ENCODE results near the gene EDN2. TPM values are rescaled to one million over a fixed set of nuclear protein-coding genes. Genes with fewer than 3 reads are reported as not detected.

EDN2 gene
- total RNA-seq, 8 experiments from 2014 or later, result 0.23 to 0.81 (median 0.53) TPM; not detected in 2

DNA sequence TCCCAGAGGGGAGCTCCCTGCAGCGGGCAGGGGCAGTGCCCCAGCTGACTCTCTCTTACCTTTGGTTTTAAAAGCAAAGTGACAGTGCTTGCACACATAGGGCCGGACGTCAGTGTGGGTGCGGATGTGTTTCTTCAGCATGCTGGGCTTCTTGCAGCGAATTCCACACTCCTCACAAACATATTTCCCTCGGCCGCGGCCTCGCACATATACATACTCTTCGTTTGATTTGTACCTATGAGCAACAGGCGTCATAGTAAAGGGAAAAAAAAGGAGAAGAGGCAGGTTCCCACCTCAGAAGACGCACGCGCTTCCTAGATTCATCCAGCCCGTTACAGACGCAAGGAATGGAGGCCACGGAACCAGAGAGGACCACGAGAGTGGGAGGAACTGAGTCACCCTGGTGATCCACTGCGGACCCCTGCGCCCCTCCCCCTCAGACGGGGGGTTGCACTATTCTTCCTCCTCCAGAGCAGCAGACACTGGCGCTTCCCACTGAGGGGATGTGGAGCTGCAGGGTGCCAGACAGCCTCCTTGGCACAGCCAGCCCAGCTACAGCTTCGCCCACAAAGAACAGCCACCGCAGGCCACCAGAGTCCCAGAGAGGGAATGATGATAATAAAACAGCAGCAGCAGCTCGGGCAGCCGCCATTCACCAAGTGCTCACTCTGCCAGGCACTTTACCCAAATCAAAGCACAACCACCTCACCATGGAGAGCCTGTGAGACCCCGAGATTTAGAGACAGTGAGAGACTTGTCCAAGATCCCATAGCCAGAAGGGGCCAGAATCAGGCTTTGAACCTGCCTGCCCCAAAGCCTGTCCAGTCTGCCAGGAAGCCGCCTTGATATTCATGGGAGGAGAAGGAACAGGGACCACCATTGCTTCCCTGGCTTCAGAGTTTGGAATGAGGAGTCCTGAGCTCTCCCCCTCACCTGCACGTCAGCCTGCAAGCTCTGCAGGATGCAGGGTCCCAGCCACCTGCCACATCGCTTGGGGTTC, 40.5 kb upstream of the EDN2 start:
- peaks cover 0 to 6% of the 10 kb centered on the region in 2 donors for H3K4me1 ChIP-seq (replicated peaks in 1 of 2)
- 58 to 100% (median 79%) methylated on average over 1 to 22 of the region's 30 CpGs; no CpG with 5 or more reads in 1 of the 10 experiments for WGBS, 10 experiments
- H3K4me3 ChIP-seq, result no peak overlapping the region
- in situ Hi-C loops (cut with MboI; ENCODE audit: low pct_unique_long_range_greater_than_20kb in 2 of 9, low sequenced_read_pairs in 9 of 9, unreplicated experiment in 9 of 9), result no loop called here
- no peak for ATAC-seq (replicated peaks in 6 of 8)
- no peak overlapping the region for H3K27ac ChIP-seq

DNA sequence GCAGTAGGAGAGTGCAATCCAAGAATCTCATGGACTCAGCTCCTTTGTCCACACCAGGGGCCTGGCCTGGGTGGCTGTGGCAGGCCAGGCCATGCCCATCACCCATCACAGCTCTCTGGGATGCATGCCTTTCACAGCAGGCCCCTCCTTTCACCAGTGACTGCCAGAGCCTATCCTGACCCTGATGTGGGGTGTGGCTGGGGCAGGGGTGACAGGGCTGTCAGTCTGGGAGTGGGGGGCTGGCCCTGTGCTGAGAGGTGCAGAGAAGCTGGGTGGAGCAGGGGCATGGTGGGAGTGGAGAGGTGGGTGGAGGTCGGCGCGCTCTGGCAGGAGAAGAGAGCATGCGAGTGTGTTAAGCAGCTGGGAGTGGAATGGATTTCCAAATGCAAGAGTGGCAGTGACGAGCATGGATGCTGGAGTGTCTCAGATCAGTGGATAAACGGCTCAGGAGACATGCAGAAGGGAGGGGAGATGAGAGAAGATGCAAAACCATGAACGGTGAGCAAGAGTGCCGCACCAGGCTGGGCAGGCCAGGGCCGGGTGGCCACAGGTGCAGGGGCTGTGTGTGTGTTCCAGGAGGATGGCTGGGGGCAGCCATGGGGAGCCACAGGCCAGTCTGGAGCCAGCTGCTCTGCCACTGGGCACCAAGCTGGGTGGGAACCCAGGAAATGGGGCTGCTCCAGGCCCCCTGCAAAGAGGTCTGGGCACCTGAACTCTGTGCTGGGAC, 39.6 kb upstream of the EDN2 start:
- Histone ChIP-seq H3K4me1 (replicated peaks in 1 of 2) (peaks cover 0 to 6% of the 10 kb centered on the region in 2 donors), H3K4me3 (no peak overlapping the region), H3K27ac (no peak overlapping the region)
- ATAC-seq (replicated peaks in 6 of 8), result peak in 3 of 8 experiments; percentile 6 to 76 (median 48)
- in situ Hi-C loops (cut with MboI; ENCODE audit: low pct_unique_long_range_greater_than_20kb in 2 of 9, low sequenced_read_pairs in 9 of 9, unreplicated experiment in 9 of 9), result no loop called here
- WGBS, 10 experiments, result 42 to 92% (median 60%) methylated on average over 2 to 8 of the region's 9 CpGs; no CpG with 5 or more reads in 4 of the 10 experiments

DNA sequence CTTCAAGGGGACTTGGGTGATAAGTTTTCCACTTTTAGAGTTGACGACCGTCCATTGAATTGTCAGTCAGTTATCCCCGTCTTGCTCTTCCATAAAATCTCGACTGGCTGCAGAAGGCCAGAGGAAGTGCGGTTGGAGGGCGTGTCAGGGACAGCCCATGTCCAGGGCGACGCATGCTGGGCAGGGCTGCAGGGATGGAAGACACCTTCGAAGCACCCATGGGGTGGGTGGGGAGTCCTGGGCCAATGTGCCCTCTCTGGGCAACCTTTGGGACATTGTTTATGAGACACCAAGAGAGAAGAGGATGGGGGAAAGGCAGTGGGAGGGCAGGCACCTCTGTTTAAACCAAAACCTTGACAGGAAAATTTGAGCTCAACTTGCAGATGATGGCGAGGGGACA, 38.6 kb upstream of the EDN2 start:
- in situ Hi-C loops (cut with MboI; ENCODE audit: low pct_unique_long_range_greater_than_20kb in 2 of 9, low sequenced_read_pairs in 9 of 9, unreplicated experiment in 9 of 9), result no loop called here
- Histone ChIP-seq H3K4me3 (no peak overlapping the region), H3K4me1 (replicated peaks in 1 of 2) (peaks cover 0 to 6% of the 10 kb centered on the region in 2 donors), H3K27ac (no peak overlapping the region)
- 74 to 95% (median 80%) methylated on average over 1 to 9 of the region's 10 CpGs; no CpG with 5 or more reads in 5 of the 10 experiments for WGBS, 10 experiments
- no peak for ATAC-seq (replicated peaks in 6 of 8)

DNA sequence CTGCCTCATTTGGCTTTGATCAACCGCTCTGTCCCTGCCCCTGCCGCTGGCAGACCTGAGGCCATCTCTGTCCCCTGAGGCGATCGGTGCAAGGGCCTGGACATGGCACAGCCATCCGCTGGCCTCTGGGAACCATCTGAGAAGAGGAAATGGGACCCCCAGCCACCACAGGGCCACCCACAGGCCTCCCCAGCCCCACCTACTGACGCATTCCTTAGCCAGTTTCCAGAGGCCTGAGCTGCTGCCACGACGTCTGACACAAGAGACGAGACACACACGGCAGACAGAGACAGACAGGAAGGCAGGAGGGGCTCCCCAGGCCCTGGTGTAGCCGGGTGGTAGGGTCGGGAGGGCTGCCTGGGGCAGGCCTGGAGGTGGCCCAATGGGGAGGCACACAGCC, 37.3 kb upstream of the EDN2 start:
- in situ Hi-C loops (cut with MboI; ENCODE audit: low pct_unique_long_range_greater_than_20kb in 2 of 9, low sequenced_read_pairs in 9 of 9, unreplicated experiment in 9 of 9), result no loop called here
- H3K27ac ChIP-seq, result no peak overlapping the region
- ATAC-seq (replicated peaks in 6 of 8), result peak in 5 of 8 experiments; percentile 10 to 44 (median 18)
- peaks cover 0 to 7% of the 10 kb centered on the region in 2 donors for H3K4me1 ChIP-seq (replicated peaks in 1 of 2)
- 48 to 72% methylated on average over 3 to 8 of the region's 12 CpGs; no CpG with 5 or more reads in 8 of the 10 experiments for whole genome bisulfite sequencing, 10 experiments
- H3K4me3 ChIP-seq, result no peak overlapping the region

DNA sequence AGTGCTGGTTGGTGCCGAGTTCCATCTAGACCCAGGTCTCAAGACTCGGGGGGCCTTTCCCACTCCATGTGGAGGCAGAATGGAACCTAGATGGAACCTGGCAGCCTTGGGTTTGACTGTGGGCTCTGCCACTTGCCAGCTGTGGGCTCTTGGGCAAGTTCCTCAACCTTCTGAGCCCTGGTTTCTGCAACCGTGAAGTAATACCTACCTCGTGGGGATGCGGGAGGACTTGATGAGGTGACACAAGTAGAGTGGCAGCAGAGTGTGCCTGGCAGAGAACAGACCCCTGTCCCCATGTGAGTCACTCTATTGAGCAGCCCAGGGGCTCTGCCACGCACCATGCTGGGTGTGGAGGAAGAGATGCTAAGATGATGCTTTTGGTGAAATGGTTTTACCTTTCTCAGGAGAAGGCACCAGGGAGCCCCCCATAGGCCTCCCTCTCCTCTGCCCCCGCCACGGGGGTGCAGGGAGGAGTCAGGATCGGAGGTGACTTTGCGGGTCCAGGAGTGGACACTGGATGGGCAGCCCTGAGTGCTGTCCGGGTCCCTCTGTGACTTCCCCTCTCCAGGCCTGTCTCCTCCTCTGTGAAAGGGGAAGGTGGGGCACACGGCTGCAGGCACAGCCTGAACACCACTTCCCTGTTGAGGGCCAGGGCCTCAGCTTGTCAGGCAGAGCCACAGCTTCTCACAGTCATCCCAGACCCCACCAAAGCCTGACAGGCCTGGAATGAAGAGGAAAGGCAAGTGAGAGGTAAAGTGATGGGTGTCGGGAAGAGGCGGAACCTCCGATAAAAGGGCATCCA, 36.7 kb upstream of the EDN2 start:
- Histone ChIP-seq H3K27ac (no peak overlapping the region), H3K4me3 (no peak overlapping the region), H3K4me1 (replicated peaks in 1 of 2) (peaks cover 5 to 13% of the 10 kb centered on the region in 2 donors)
- 70 to 100% (median 85%) methylated on average over 2 to 13 of the region's 15 CpGs; no CpG with 5 or more reads in 3 of the 10 experiments for WGBS, 10 experiments
- in situ Hi-C loops (cut with MboI; ENCODE audit: low pct_unique_long_range_greater_than_20kb in 2 of 9, low sequenced_read_pairs in 9 of 9, unreplicated experiment in 9 of 9), result no loop called here
- no peak for ATAC-seq (replicated peaks in 6 of 8)

DNA sequence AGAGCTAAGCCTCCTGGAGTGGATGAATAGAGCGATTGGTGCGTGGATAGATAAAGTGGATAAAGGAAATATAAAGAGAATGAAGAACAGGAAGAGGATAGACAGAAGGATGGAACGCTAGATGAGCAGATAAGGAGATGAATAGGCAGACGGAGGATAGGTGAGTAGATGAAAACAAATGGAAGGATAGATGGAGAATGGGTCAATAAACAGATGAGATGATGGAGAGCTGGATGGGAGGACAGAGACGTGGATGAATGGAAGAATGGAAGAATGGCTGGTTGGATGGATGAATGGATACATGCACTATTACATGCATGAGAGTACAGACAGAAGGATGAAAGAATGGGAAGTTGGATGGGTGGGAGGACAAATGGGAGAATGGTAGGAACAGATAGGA, 35.2 kb upstream of the EDN2 start:
- no peak for ATAC-seq (replicated peaks in 6 of 8)
- in situ Hi-C loops (cut with MboI; ENCODE audit: low pct_unique_long_range_greater_than_20kb in 2 of 9, low sequenced_read_pairs in 9 of 9, unreplicated experiment in 9 of 9), result no loop called here
- no peak overlapping the region for H3K27ac ChIP-seq
- peaks cover 9 to 18% of the 10 kb centered on the region in 2 donors for H3K4me1 ChIP-seq (replicated peaks in 1 of 2)
- no peak overlapping the region for H3K4me3 ChIP-seq
- 61 to 95% (median 86%) methylated on average over 2 to 5 of the region's 5 CpGs for WGBS, 10 experiments

DNA sequence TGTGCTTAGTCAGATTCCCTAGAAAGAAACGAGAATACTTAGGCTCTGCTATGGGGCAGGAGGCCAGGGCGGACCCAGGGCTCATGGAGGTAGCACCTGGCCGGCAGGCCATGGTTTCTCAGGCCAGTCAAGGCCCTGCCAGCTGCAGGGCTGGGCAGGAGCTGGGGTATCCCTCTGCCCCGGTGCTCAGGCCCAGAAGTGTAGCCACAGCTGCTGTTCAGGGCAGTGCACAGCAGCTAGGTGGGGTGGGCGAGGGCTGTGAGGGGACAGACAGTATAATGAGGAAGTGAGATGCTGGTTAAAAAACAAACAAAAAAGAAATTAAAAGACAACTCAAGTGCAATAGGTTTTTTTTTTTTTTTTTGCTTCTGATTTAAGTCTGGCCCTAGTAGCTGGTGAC, 34.0 kb upstream of the EDN2 start:
- WGBS, 10 experiments, result 40 to 100% (median 95%) methylated on average over 1 to 4 of the region's 5 CpGs; no CpG with 5 or more reads in 2 of the 10 experiments
- H3K4me3 ChIP-seq, result no peak overlapping the region
- no peak for ATAC-seq (replicated peaks in 6 of 8)
- H3K27ac ChIP-seq, result no peak overlapping the region
- peaks cover 9 to 18% of the 10 kb centered on the region in 2 donors for H3K4me1 ChIP-seq (replicated peaks in 1 of 2)
- in situ Hi-C loops (cut with MboI; ENCODE audit: low pct_unique_long_range_greater_than_20kb in 2 of 9, low sequenced_read_pairs in 9 of 9, unreplicated experiment in 9 of 9), result no loop called here

DNA sequence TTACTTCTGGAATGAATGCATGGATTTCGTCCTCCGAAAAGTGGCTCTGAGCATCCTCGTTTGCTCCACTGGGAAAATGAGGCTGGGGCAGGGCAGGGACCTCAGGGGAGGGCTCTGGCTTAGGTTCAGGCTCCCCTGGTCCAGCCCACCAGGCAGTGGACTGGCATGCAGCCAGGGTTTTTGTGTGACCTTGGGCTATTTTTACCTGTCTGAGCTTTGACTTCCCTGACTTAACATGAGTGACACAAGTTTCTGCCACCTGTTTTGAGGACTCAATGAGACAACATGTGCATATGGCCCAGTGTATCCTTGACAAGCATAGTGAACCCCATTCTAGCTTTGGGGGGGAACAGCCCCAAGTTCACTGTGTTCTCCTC, 32.6 kb upstream of the EDN2 start:
- no peak for ATAC-seq (replicated peaks in 6 of 8)
- in situ Hi-C loops (cut with MboI; ENCODE audit: low pct_unique_long_range_greater_than_20kb in 2 of 9, low sequenced_read_pairs in 9 of 9, unreplicated experiment in 9 of 9), result no loop called here
- Histone ChIP-seq H3K4me1 (replicated peaks in 1 of 2) (peaks cover 9 to 18% of the 10 kb centered on the region in 2 donors), H3K4me3 (no peak overlapping the region), H3K27ac (no peak overlapping the region)
- 80 to 100% (median 87%) methylated on average over 1 to 3 of the region's 3 CpGs; no CpG with 5 or more reads in 6 of the 10 experiments for WGBS, 10 experiments

DNA sequence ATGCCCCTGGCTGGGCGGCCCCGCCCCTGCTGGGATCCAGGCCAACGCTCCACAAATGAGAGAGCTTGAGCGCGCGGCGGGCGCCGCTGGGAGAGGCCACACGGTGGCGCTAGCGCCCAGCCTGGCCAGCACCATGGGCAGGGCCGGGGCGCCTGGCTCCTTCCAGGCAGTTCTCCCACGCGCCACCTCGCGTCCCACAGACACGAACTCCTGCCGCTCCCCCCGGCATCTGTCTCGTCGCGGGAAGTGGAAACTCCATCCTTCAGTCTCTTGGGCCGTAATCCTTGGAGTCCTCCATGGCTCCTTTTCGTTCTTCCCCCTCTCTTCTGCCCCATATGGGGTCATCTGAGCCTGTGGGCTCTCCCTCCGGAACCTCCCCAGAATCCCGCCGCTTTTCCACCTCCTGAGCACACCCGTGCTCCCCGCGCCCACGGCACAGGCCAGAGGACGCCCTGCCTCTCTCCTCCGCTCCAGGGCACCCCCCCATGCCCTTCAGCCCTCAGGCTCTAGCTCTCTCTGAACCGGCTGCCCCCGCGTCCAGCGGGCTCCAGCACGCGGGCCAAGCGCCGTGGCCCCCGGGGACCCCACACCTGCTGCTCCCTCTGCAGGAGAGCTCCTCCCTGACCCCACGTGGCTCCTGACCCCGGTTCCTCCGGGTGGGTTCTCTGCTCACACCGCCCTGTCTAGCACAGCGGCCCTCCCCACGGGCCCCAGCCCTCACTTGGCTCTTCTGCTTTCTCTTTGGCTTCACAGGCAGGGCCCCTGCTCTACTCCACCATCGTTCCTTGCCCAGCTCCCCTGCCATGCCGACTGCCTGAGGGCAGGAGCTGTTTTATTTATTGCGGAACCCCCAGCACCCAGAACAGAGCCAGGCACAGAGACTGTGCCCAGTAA, 31.9 kb upstream of the EDN2 start:
- in situ Hi-C loops (cut with MboI; ENCODE audit: low pct_unique_long_range_greater_than_20kb in 2 of 9, low sequenced_read_pairs in 9 of 9, unreplicated experiment in 9 of 9), result no loop called here
- Histone ChIP-seq H3K27ac (no peak overlapping the region), H3K4me1 (replicated peaks in 1 of 2) (peaks cover 9 to 13% of the 10 kb centered on the region in 2 donors), H3K4me3 (peak overlapping the region in 4 of 5 donors; percentile 12 to 20 (median 15))
- peak; percentile 92 to 98 (median 97) for ATAC-seq (replicated peaks in 6 of 8)
- 17 to 33% (median 29%) methylated on average over 2 to 29 of the region's 53 CpGs; no CpG with 5 or more reads in 7 of the 10 experiments for WGBS, 10 experiments

DNA sequence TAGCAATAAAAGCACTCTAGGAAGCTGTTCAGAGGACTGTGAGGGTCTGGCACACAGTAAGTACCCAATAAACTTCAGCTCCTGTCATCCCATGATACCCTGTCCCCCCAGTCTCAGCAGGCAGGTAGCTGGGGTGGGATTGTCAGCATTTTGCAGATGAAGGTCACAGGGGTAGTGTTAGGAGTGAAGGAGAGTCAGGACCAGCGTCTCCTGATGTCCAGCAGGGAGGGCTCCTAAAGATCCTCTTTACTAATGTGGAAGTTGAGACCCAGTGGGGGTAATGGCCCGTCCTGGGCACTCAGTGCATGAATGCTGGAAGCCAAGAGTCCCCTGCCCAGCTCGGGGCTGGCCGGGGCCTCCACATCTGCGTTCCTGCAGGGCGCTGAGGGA, 31.3 kb upstream of the EDN2 start:
- in situ Hi-C loops (cut with MboI; ENCODE audit: low pct_unique_long_range_greater_than_20kb in 2 of 9, low sequenced_read_pairs in 9 of 9, unreplicated experiment in 9 of 9), result no loop called here
- Histone ChIP-seq H3K4me3 (no peak overlapping the region), H3K27ac (no peak overlapping the region), H3K4me1 (replicated peaks in 1 of 2) (peaks cover 9 to 12% of the 10 kb centered on the region in 2 donors)
- 0 to 25% (median 16%) methylated on average over 1 to 5 of the region's 6 CpGs; no CpG with 5 or more reads in 5 of the 10 experiments for WGBS, 10 experiments
- ATAC-seq (replicated peaks in 6 of 8), result no peak

DNA sequence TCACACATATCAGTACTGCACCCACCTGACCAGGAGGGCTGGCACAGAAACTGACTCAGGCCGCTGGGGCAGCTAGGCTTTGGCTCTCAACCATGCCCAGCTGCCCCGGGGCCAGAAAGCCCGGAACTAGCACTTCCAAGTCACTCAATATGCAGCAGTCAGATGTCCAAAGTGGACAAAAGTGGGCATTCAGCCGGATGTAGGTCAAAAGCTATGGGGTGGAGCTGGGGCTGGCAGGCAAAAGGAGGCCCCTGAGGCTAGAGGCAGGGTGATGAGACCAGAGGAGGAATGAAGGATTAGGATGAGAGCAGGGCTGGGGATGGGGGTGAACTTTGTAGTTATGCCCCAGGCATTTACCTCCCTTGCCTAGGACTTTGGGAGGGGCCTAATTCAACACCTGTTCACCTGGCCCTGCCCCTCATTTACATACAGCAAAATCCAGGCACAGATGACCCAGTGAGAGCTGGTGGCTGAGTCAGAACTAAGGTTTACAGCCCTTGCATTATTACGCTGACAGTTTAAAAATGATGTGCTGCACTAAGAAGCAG, 30.7 kb upstream of the EDN2 start:
- in situ Hi-C loops (cut with MboI; ENCODE audit: low pct_unique_long_range_greater_than_20kb in 2 of 9, low sequenced_read_pairs in 9 of 9, unreplicated experiment in 9 of 9), result no loop called here
- peaks cover 9 to 12% of the 10 kb centered on the region in 2 donors for H3K4me1 ChIP-seq (replicated peaks in 1 of 2)
- H3K4me3 ChIP-seq, result no peak overlapping the region
- no peak overlapping the region for H3K27ac ChIP-seq
- ATAC-seq (replicated peaks in 6 of 8), result peak in 1 of 8 experiments; percentile 8
- WGBS, 10 experiments, result 45 to 100% (median 94%) methylated on average over 1 to 5 of the region's 5 CpGs; no CpG with 5 or more reads in 4 of the 10 experiments
